ENCODE measurements around the gene NUDCD3. TPM values are rescaled to one million over a fixed set of nuclear protein-coding genes. Genes with fewer than 3 reads are reported as not detected.

Gene NUDCD3
- polyA plus RNA-seq, 1 donor (not counting 4 experiments of a cell fraction or from before 2014, with no cell fraction given), result 58.7 TPM

DNA sequence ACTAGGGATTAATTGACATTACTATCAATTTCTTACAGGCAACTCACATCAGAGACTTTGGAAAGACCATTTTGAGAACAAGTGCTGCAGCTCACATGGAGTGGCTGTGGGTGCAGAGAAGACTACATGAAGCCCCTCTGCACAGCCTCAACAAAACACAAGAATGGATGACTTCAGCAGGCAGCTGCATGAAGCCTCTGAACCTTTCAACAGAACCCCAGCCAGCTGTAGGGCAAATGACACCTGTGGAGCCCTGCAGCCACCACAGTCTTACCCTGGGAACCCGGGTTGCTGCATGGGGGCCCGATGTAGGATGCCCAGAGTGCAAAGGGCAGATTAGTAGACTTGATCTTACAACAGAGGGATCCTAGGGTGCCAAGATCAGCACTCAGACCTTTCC, 103.1 kb downstream of the NUDCD3 start:
- no peaks in the 10 kb centered on the region for H3K4me1 ChIP-seq (ENCODE audit: control insufficient read depth, extremely low read depth, insufficient read depth, low read length)
- no peaks in the 10 kb centered on the region for H4K20me1 ChIP-seq (ENCODE audit: control insufficient read depth, extremely low read depth, insufficient read depth, low read length)
- peaks cover 21 to 33% of the 10 kb centered on the region in 2 experiments for H3K36me3 ChIP-seq (ENCODE audit: control insufficient read depth in 2 of 2, extremely low read depth in 1 of 2, insufficient read depth in 2 of 2, low read length in 2 of 2)
- FAIRE-seq (no peak), DNase-seq (ENCODE audit: low read depth, low spot score) (no peak)
- no peak overlapping the region for H3K4me2 ChIP-seq (ENCODE audit: control insufficient read depth, extremely low read depth, insufficient read depth, low read depth, low read length)
- no peak overlapping the region for H3K27ac ChIP-seq (ENCODE audit: control insufficient read depth, insufficient read depth, low read length)
- H3K9me1 ChIP-seq (ENCODE audit: control insufficient read depth, extremely low read depth, insufficient read depth, low read length), result no peaks in the 10 kb centered on the region
- no peaks in the 10 kb centered on the region for H3K9me3 ChIP-seq (ENCODE audit: control insufficient read depth, low read depth, low read length)
- TF ChIP-seq, protein P1, sequence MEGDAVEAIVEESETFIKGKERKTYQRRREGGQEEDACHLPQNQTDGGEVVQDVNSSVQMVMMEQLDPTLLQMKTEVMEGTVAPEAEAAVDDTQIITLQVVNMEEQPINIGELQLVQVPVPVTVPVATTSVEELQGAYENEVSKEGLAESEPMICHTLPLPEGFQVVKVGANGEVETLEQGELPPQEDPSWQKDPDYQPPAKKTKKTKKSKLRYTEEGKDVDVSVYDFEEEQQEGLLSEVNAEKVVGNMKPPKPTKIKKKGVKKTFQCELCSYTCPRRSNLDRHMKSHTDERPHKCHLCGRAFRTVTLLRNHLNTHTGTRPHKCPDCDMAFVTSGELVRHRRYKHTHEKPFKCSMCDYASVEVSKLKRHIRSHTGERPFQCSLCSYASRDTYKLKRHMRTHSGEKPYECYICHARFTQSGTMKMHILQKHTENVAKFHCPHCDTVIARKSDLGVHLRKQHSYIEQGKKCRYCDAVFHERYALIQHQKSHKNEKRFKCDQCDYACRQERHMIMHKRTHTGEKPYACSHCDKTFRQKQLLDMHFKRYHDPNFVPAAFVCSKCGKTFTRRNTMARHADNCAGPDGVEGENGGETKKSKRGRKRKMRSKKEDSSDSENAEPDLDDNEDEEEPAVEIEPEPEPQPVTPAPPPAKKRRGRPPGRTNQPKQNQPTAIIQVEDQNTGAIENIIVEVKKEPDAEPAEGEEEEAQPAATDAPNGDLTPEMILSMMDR (optimal IDR thresholded peaks at IDR 0.05 in 1 of 3, IDR thresholded peaks at IDR 0.05 in 1 of 3, conservative IDR thresholded peaks at IDR 0.05 in 1 of 3; ENCODE audit: extremely low read depth in 1 of 3, insufficient read depth in 2 of 3, low read length in 3 of 3), result no peak
- no peak for TF ChIP-seq EZH2 (IDR thresholded peaks at IDR 0.05; ENCODE audit: low read length)
- no peak overlapping the region for H3K4me3 ChIP-seq (ENCODE audit: control insufficient read depth in 2 of 3, extremely low read depth in 1 of 3, insufficient read depth in 2 of 3, low read depth in 1 of 3, low read length in 3 of 3)
- no peaks in the 10 kb centered on the region for H3K79me2 ChIP-seq (ENCODE audit: control insufficient read depth, insufficient read depth, low read length)
- no peak overlapping the region for H2AFZ ChIP-seq (ENCODE audit: control insufficient read depth, low read length)
- no peaks in the 10 kb centered on the region for H3K27me3 ChIP-seq (ENCODE audit: control insufficient read depth, extremely low read depth, insufficient read depth, low read length)
- dilution Hi-C loops (cut with MboI; ENCODE audit: extremely low pct_ligation_motif_present, low sequenced_read_pairs), result no loop called here
- H3K9ac ChIP-seq (ENCODE audit: control insufficient read depth, extremely low read depth, insufficient read depth, low read length), result no peak overlapping the region

DNA sequence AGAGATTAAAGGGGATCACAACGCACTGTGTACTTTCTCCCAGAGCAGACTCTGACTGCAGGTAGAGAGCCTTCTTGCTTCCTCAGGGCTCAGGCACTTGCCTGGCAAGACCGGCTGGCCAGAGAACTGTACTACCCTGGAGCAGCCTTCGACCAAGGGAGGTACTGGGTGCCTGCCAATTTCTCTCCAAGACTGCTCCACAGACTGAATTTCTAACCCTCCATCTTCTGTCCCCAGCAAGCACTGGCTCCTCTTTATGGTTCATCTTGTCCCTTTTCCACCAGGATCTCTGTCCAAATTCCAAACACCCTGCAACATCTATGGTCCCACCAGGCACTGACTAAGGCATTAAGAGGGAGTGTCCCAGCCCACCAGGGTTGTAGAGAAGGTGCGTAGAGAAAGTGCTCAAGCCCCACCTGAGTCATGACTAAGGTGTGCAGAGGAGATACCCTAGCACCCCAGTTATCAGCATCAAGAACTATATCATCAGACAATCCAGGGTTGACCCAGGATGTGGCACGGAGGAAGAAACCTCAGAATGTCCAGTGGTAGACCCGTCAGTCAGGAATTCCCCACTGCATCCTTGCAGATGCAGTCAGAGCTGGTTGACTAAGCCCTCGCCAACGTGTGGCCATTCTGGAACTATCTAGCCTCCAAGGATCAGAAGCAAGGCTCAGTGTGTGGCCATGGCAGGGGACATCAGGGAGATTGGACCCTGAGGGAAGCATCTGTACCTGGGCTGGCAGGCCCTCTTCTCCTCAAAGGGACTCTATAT, 104.1 kb downstream of the NUDCD3 start:
- H3K79me2 ChIP-seq (ENCODE audit: control insufficient read depth, insufficient read depth, low read length), result no peaks in the 10 kb centered on the region
- no peak overlapping the region for H3K4me3 ChIP-seq (ENCODE audit: control insufficient read depth in 2 of 3, extremely low read depth in 1 of 3, insufficient read depth in 2 of 3, low read depth in 1 of 3, low read length in 3 of 3)
- TF ChIP-seq, protein P1 (optimal IDR thresholded peaks at IDR 0.05 in 1 of 3, IDR thresholded peaks at IDR 0.05 in 1 of 3, conservative IDR thresholded peaks at IDR 0.05 in 1 of 3; ENCODE audit: extremely low read depth in 1 of 3, insufficient read depth in 2 of 3, low read length in 3 of 3), result no peak
- TF ChIP-seq EZH2 (IDR thresholded peaks at IDR 0.05; ENCODE audit: low read length), result no peak
- FAIRE-seq, result no peak
- H2AFZ ChIP-seq (ENCODE audit: control insufficient read depth, low read length), result no peak overlapping the region
- dilution Hi-C loops (cut with MboI; ENCODE audit: extremely low pct_ligation_motif_present, low sequenced_read_pairs), result no loop called here
- H3K9me3 ChIP-seq (ENCODE audit: control insufficient read depth, low read depth, low read length), result no peaks in the 10 kb centered on the region
- DNase-seq (ENCODE audit: low read depth, low spot score), result no peak
- peaks cover 21 to 29% of the 10 kb centered on the region in 2 experiments for H3K36me3 ChIP-seq (ENCODE audit: control insufficient read depth in 2 of 2, extremely low read depth in 1 of 2, insufficient read depth in 2 of 2, low read length in 2 of 2)
- no peaks in the 10 kb centered on the region for H3K4me1 ChIP-seq (ENCODE audit: control insufficient read depth, extremely low read depth, insufficient read depth, low read length)
- no peaks in the 10 kb centered on the region for H4K20me1 ChIP-seq (ENCODE audit: control insufficient read depth, extremely low read depth, insufficient read depth, low read length)
- H3K27me3 ChIP-seq (ENCODE audit: control insufficient read depth, extremely low read depth, insufficient read depth, low read length), result no peaks in the 10 kb centered on the region
- no peak overlapping the region for H3K4me2 ChIP-seq (ENCODE audit: control insufficient read depth, extremely low read depth, insufficient read depth, low read depth, low read length)
- H3K27ac ChIP-seq (ENCODE audit: control insufficient read depth, insufficient read depth, low read length), result no peak overlapping the region
- no peak overlapping the region for H3K9ac ChIP-seq (ENCODE audit: control insufficient read depth, extremely low read depth, insufficient read depth, low read length)
- H3K9me1 ChIP-seq (ENCODE audit: control insufficient read depth, extremely low read depth, insufficient read depth, low read length), result no peaks in the 10 kb centered on the region
